H1 (cell line): ENCODE measurements around the gene BBIP1. TPM values are rescaled to one million over a fixed set of nuclear protein-coding genes. Genes with fewer than 3 reads are reported as not detected.
"Not testable (repeated sequence)": the region's sequence is repeated elsewhere in the genome, so short reads cannot be mapped to it uniquely, and the experiment has no call there.

ENCODE experiments used
- CTCF ChIA-PET: fragments of 300-600 bp; sonication (Branson Sonifier 250); formaldehyde crosslinking; loops from one replicate; lab custom pipeline; 2021; ENCODE audit not compliant: partially characterized antibody; lab: Charles Lee
- POLR2A ChIA-PET: fragments of 300-600 bp; sonication (Branson Sonifier 250); formaldehyde crosslinking; loops from one replicate; lab custom pipeline; 2021; ENCODE audit warnings: inconsistent platforms; ENCODE audit not compliant: partially characterized antibody; lab: Charles Lee
- DNase-seq, 2 experiments: peaks; one replicate each; pipeline versions ENCODE4 v3.0.0 to v3.0.0-alpha.2; 2010 to 2022; ENCODE audit warnings: low spot score in 2 of 2, low read depth in 1 of 2, mixed read lengths in 1 of 2
- FAIRE-seq: peaks from 2 replicates; lab custom pipeline; 2011; peaks lifted over from hg19 to GRCh38; lab: Jason Lieb, UNC
- H2AFZ ChIP-seq: 2 replicates; pipeline ENCODE4 v1.8.1; 2012; ENCODE audit warnings: low read length, inconsistent platforms
- H2AK5ac ChIP-seq: 2 replicates; pipeline ENCODE4 v1.6.1; 2013; ENCODE audit warnings: low read depth, low read length
- H2BK120ac ChIP-seq: replicated peaks from 2 replicates; pipeline ENCODE3; 2013; ENCODE audit warnings: low read depth, low read length, inconsistent platforms
- H2BK12ac ChIP-seq: 2 replicates; pipeline ENCODE4 v1.6.1; 2013; ENCODE audit warnings: low read depth, low read length
- H2BK15ac ChIP-seq: 2 replicates; pipeline ENCODE4 v1.6.1; 2013; ENCODE audit warnings: low read length
- H2BK20ac ChIP-seq: 2 replicates; pipeline ENCODE4 v1.6.1; 2013; ENCODE audit warnings: low read length
- H2BK5ac ChIP-seq: 2 replicates; pipeline ENCODE4 v1.6.1; 2013; ENCODE audit warnings: low read depth, low read length
- H3K14ac ChIP-seq: 2 replicates; pipeline ENCODE4 v1.6.1; 2013; ENCODE audit warnings: inconsistent platforms; ENCODE audit not compliant: insufficient read length
- H3K18ac ChIP-seq: 2 replicates; pipeline ENCODE4 v1.6.1; 2013; ENCODE audit warnings: low read length; ENCODE audit errors: extremely low read depth
- H3K23ac ChIP-seq: 2 replicates; pipeline ENCODE4 v1.6.1; 2013; ENCODE audit warnings: inconsistent platforms; ENCODE audit not compliant: insufficient read length
- H3K23me2 ChIP-seq: 2 replicates; pipeline ENCODE4 v1.6.1; 2013; ENCODE audit warnings: low read depth, low read length
- H3K27ac ChIP-seq: 2 replicates; pipeline ENCODE4 v1.6.1; 2011; ENCODE audit warnings: low read depth, low read length, inconsistent platforms
- H3K27me3 ChIP-seq, 4 experiments: replicated peaks in 1 of 4; 1 replicate in 1 of 4; 2 replicates in 3 of 4; pipeline versions ENCODE4 v1.6.1 to v1.8.1; 2011 to 2013; ENCODE audit warnings: low read length in 3 of 4, mild to moderate bottlenecking in 3 of 4, inconsistent platforms in 2 of 4, mixed read lengths in 2 of 4, moderate library complexity in 1 of 4; ENCODE audit not compliant: control insufficient read depth in 3 of 4, insufficient read depth in 3 of 4; ENCODE audit errors: extremely low read depth in 1 of 4
- H3K36me3 ChIP-seq, 4 experiments: 2 replicates each; pipeline versions ENCODE4 v1.6.1 to v1.8.1; 2011 to 2013; ENCODE audit warnings: mild to moderate bottlenecking in 4 of 4, low read length in 3 of 4, moderate library complexity in 2 of 4, control low read depth in 1 of 4, inconsistent platforms in 1 of 4; ENCODE audit not compliant: insufficient read depth in 4 of 4, control insufficient read depth in 2 of 4
- H3K4ac ChIP-seq: replicated peaks from 2 replicates; pipeline ENCODE3; 2013; ENCODE audit warnings: low read length, low read depth, mixed read lengths, inconsistent platforms; ENCODE audit not compliant: insufficient read length
- H3K4me1 ChIP-seq, 4 experiments: replicated peaks in 1 of 4; 1 replicate in 1 of 4; 2 replicates in 3 of 4; pipeline versions ENCODE4 v1.6.1 to v1.8.1; 2011 to 2013; ENCODE audit warnings: low read length in 3 of 4, inconsistent platforms in 2 of 4, mixed read lengths in 1 of 4; ENCODE audit not compliant: insufficient read depth in 4 of 4, control insufficient read depth in 3 of 4
- H3K4me2 ChIP-seq, 2 experiments: 2 replicates each; pipeline versions ENCODE4 v1.6.1 to v1.8.1; 2011 to 2013; ENCODE audit warnings: low read depth in 2 of 2, low read length in 2 of 2, control low read depth in 1 of 2, inconsistent platforms in 1 of 2, mild to moderate bottlenecking in 1 of 2; ENCODE audit not compliant: insufficient read depth in 1 of 2
- H3K4me3 ChIP-seq, 4 experiments: fragments of 200-600, 300-600 bp in 1 of 4; sonication (generic), shearing (Covaris generic), sonication (Bioruptor Twin) in 1 of 4; 2 replicates each; pipeline versions ENCODE4 v1.5.1 to v1.8.1; 2011 to 2016; ENCODE audit warnings: low read length in 4 of 4, low read depth in 3 of 4, control low read depth in 2 of 4, inconsistent platforms in 2 of 4, mild to moderate bottlenecking in 2 of 4, mixed read lengths in 1 of 4, moderate library complexity in 1 of 4; ENCODE audit not compliant: insufficient read depth in 2 of 4; ENCODE audit errors: extremely low read depth in 1 of 4
- H3K56ac ChIP-seq: replicated peaks from 2 replicates; pipeline ENCODE3; 2013; ENCODE audit warnings: low read depth, mild to moderate bottlenecking, mixed read lengths, low read length, inconsistent platforms; ENCODE audit not compliant: insufficient read length
- H3K79me1 ChIP-seq: 2 replicates; pipeline ENCODE4 v1.6.1; 2013; ENCODE audit warnings: low read depth, low read length, control low read depth
- H3K79me2 ChIP-seq, 2 experiments: 2 replicates each; pipeline versions ENCODE4 v1.6.1 to v1.8.1; 2012 to 2013; ENCODE audit warnings: low read length in 2 of 2, mild to moderate bottlenecking in 2 of 2, inconsistent platforms in 1 of 2; ENCODE audit not compliant: insufficient read depth in 2 of 2, control insufficient read depth in 1 of 2
- H3K9ac ChIP-seq, 4 experiments: replicated peaks in 1 of 4; 1 replicate in 1 of 4; 2 replicates in 3 of 4; pipeline versions ENCODE4 v1.6.1 to v1.8.1; 2011 to 2013; ENCODE audit warnings: low read depth in 3 of 4, low read length in 3 of 4, control low read depth in 2 of 4, mild to moderate bottlenecking in 2 of 4, moderate library complexity in 2 of 4, inconsistent platforms in 1 of 4; ENCODE audit errors: extremely low read depth in 1 of 4
- H3K9me3 ChIP-seq, 2 experiments: 2 replicates each; pipeline versions ENCODE4 v1.6.1 to v1.8.1; 2012 to 2013; ENCODE audit warnings: mild to moderate bottlenecking in 2 of 2, moderate library complexity in 2 of 2, control low read depth in 1 of 2, inconsistent platforms in 1 of 2, low read depth in 1 of 2, low read length in 1 of 2, mixed read lengths in 1 of 2; ENCODE audit not compliant: insufficient read depth in 2 of 2
- H4K20me1 ChIP-seq, 2 experiments: replicated peaks in 1 of 2; 2 replicates each; pipeline versions ENCODE3 to v1.8.1; 2011 to 2013; ENCODE audit warnings: inconsistent platforms in 2 of 2, low read length in 2 of 2, mild to moderate bottlenecking in 1 of 2; ENCODE audit not compliant: insufficient read depth in 2 of 2, control insufficient read depth in 1 of 2
- H4K5ac ChIP-seq: 2 replicates; pipeline ENCODE4 v1.6.1; 2013; ENCODE audit warnings: low read length, low read depth, mixed read lengths, inconsistent platforms; ENCODE audit not compliant: insufficient read length
- H4K8ac ChIP-seq: 2 replicates; pipeline ENCODE4 v1.8.0; 2013; ENCODE audit warnings: mild to moderate bottlenecking, moderate library complexity, low read length, inconsistent platforms; ENCODE audit not compliant: insufficient read depth; ENCODE audit errors: extremely low read depth
- H4K91ac ChIP-seq: replicated peaks from 2 replicates; pipeline ENCODE3; 2013; ENCODE audit warnings: low read length, mixed read lengths, inconsistent platforms; ENCODE audit not compliant: insufficient read length
- BCL11A ChIP-seq, 2 experiments: IDR thresholded peaks; one replicate each; pipeline ENCODE4 v1.6.1; 2011; ENCODE audit warnings: low read depth in 2 of 2, low read length in 2 of 2, mild to moderate bottlenecking in 2 of 2
- POU5F1 ChIP-seq: IDR thresholded peaks from 2 replicates; pipeline ENCODE4 v1.6.1; 2011; ENCODE audit warnings: low read depth, mild to moderate bottlenecking, low read length, moderate library complexity
- RAD21 ChIP-seq, 2 experiments: IDR thresholded peaks in 1 of 2; conservative IDR thresholded peaks in 1 of 2; 2 replicates each; pipeline ENCODE4 v1.6.1; 2011; ENCODE audit warnings: low read depth in 2 of 2, low read length in 2 of 2, improper control_type of control experiment in 1 of 2, inconsistent platforms in 1 of 2, mild to moderate bottlenecking in 1 of 2, moderate library complexity in 1 of 2
- TCF12 ChIP-seq: IDR thresholded peaks from 2 replicates; pipeline ENCODE4 v1.6.1; 2011; ENCODE audit warnings: low read depth, mild to moderate bottlenecking, low read length
- WGBS, 2 experiments: shearing (Covaris generic) in 1 of 2; methylation state at CpG; one replicate each; pipeline versions ENCODE4 v1.1.6 to v1.1.7; 2013 to 2015; ENCODE audit warnings: low lambda C conversion rate in 2 of 2, mixed read lengths in 2 of 2, inconsistent platforms in 1 of 2, low coverage in 1 of 2, missing lambda C conversion rate in 1 of 2; ENCODE audit not compliant: insufficient replicate concordance in 2 of 2, insufficient coverage in 1 of 2, insufficient read length in 1 of 2; ENCODE audit errors: extremely low coverage in 1 of 2, missing lambda C conversion rate in 1 of 2; 5-methylcytosine and 5-hydroxymethylcytosine counted together
- polyA plus RNA-seq, 7 experiments: library from polyadenylated mRNA; depleted of rRNA in 3 of 7; stranded (reverse) in 5 of 7; unstranded in 2 of 7; fragments of >200 nt in 5 of 7; fragments of 200-250 nt in 2 of 7; gene quantifications; 1 replicate in 5 of 7; 2 replicates in 1 of 7; 4 replicates in 1 of 7; pipeline versions ENCODE4 v1.2.1 to v1.2.3, GENCODE V29; 2011 to 2013; ENCODE audit warnings: missing spikeins in 2 of 7, mixed read lengths in 2 of 7
- total RNA-seq: library from RNA; stranded (reverse); fragmentation: NEBNext Ultra II Directional; extraction: Animal tissue kit (Norgen Biotek cat#: 25700); gene quantifications from 2 replicates; pipeline ENCODE4 v1.2.1, GENCODE V29; 2021

Gene BBIP1
- total and polyA plus RNA-seq, 2 of the 8 experiments (the other 6 are each of a cell fraction or from before 2014, with no cell fraction given) = 8.8 to 19.6 TPM

DNA sequence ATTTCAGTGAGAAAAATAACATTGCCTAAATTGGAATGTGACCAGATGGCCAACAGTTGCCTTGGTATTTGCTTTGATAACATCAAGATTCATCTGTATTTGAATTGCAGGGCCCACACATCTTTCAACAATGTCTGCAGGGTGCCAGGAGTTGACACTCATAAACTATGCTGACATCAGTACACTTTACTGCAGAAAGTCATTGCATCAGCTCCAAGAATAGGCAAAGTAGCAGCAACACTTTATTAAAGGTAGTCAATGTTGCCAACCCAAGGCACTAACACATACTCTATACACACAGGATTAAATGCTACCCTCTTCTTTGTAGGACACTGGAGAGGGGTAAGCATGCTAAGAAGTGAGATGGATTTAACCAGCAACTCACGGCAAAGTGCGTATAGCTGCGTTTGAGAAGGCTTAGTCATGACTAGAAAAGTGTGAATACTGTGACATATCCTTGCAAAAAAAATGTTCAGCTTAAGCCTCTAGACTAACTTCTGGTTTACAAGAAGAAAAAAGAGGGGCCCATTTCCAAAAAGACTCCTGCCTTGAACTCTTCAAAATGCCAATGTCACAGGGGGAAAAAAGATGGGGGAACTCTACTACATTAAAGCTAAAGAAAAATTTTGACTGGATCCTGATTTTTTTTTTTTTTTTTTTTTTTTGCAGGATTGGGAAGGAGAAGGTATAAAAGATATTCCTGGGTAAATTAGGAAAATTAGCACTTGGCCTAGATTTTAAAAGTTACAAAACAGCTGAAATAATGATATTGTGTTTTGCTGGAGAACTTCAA, 2.2 kb downstream of the BBIP1 start (continued):
- no peak for TF ChIP-seq RAD21 (IDR thresholded peaks at IDR 0.05 in 1 of 2, conservative IDR thresholded peaks at IDR 0.05 in 1 of 2; ENCODE audit: low read depth in 2 of 2, low read length in 2 of 2)
- no peak for TF ChIP-seq BCL11A (IDR thresholded peaks at IDR 0.05; ENCODE audit: low read depth in 2 of 2, low read length in 2 of 2)
- no peak for TF ChIP-seq POU5F1
- no peak for TF ChIP-seq TCF12

- H3K14ac ChIP-seq, H3K56ac ChIP-seq, H3K18ac ChIP-seq, H3K79me1 ChIP-seq, H3K4me1 ChIP-seq, H4K20me1 ChIP-seq, H3K27me3 ChIP-seq, H4K5ac ChIP-seq, H3K9me3 ChIP-seq, H3K4ac ChIP-seq, H3K27ac ChIP-seq, H2BK120ac ChIP-seq, H4K91ac ChIP-seq, DNase-seq, H3K36me3 ChIP-seq, H4K8ac ChIP-seq, H2AFZ ChIP-seq, H2BK15ac ChIP-seq, H3K23ac ChIP-seq, H3K4me2 ChIP-seq, FAIRE-seq, H2AK5ac ChIP-seq, H3K9ac ChIP-seq, H3K4me3 ChIP-seq, H3K23me2 ChIP-seq, H2BK20ac ChIP-seq, H2BK12ac ChIP-seq, H2BK5ac ChIP-seq: not testable (repeated sequence)
- ChIA-PET POLR2A (interaction anchor here (1.2 to 2.3 kb wide), 3 partner anchors 12 to 611 kb away, joined by 3 to 8 read pairs (median 3); partner anchors contain the start of gene PDCD4), CTCF (interaction anchor here (1.6 kb wide), 1 partner anchor 22 kb away, joined by 4 read pairs; no protein-coding TSS in a partner anchor)
- H3K79me2 ChIP-seq = peaks cover 2 to 16% of the 10 kb centered on the region in 2 experiments; a peak in 3 of 4 replicates
- 85% methylated on average over 4 of the region's 4 CpGs; no CpG with 5 or more reads in 1 of the 2 experiments for WGBS, 2 experiments
Observed at GRCh38 chr10:110915600-110915999, 3.4 kb downstream of the BBIP1 start.
